Stimulated activated effector memory CD8-positive, alpha-beta T cell treated with anti-CD3 and anti-CD28 coated beads, Interleukin-12 subunit alpha, Interleukin-12 subunit beta, amount 100 ng/mL, for 72 hours (primary cell): ENCODE data around the gene SPTLC3.

Experiments used
- ATAC-seq: fragments of 150-1000 bp; cut with Tn5 transposase; 2 replicates; pipeline ENCODE4 v1.10.0; 2021
- DNase-seq, 2 donors: peaks; one replicate each; pipeline ENCODE4 v3.0.0; 2021 to 2022; ENCODE audit warnings: low spot score in 2 of 2
- H3K27ac Mint-ChIP-seq: one replicate; pipeline ENCODE4 v1.8.0; 2022; ENCODE audit warnings: mild to moderate bottlenecking, mixed read lengths
- H3K36me3 Mint-ChIP-seq: one replicate; pipeline ENCODE4 v1.8.0; 2022; ENCODE audit warnings: mild to moderate bottlenecking, mixed read lengths
- H3K4me1 Mint-ChIP-seq: one replicate; pipeline ENCODE4 v1.8.0; 2022; ENCODE audit warnings: mixed read lengths
- H3K4me3 Mint-ChIP-seq: one replicate; pipeline ENCODE4 v1.8.0; 2022; ENCODE audit warnings: mild to moderate bottlenecking, mixed read lengths
- H3K9me3 Mint-ChIP-seq: one replicate; pipeline ENCODE4 v1.8.0; 2022; ENCODE audit warnings: mixed read lengths

The SPTLC3 gene

GRCh38 chr20:13037727-13038126 lies 29.0 kb downstream of the SPTLC3 start:
- H3K27ac Mint-ChIP-seq = no peak overlapping the region
- peaks cover 7% of the 10 kb centered on the region for H3K9me3 Mint-ChIP-seq
- ATAC-seq (no peak), DNase-seq (no peak)
- H3K4me1 Mint-ChIP-seq = no peaks in the 10 kb centered on the region
- H3K36me3 Mint-ChIP-seq = no peaks in the 10 kb centered on the region
- no peak overlapping the region for H3K4me3 Mint-ChIP-seq

GRCh38 chr20:13041574-13042457 lies 33.0 kb downstream of the SPTLC3 start:
- DNase-seq (no peak), ATAC-seq (no peak)
- no peaks in the 10 kb centered on the region for H3K4me1 Mint-ChIP-seq
- H3K4me3 Mint-ChIP-seq = no peak overlapping the region
- H3K9me3 Mint-ChIP-seq = peaks cover 17% of the 10 kb centered on the region
- no peak overlapping the region for H3K27ac Mint-ChIP-seq
- H3K36me3 Mint-ChIP-seq = no peaks in the 10 kb centered on the region

- no peaks in the 10 kb centered on the region for H3K4me1 Mint-ChIP-seq
Observed at GRCh38 chr20:13042458-13042794, 33.7 kb downstream of the SPTLC3 start.

GRCh38 chr20:13046409-13046808 lies 37.6 kb downstream of the SPTLC3 start:
- Mint-ChIP-seq H3K4me1 (no peaks in the 10 kb centered on the region), H3K36me3 (no peaks in the 10 kb centered on the region), H3K9me3 (peaks cover 14% of the 10 kb centered on the region), H3K4me3 (no peak overlapping the region), H3K27ac (no peak overlapping the region)
- DNase-seq (no peak), ATAC-seq (no peak)

More at GRCh38 chr20:13042458-13042794, 33.7 kb downstream of the SPTLC3 start:
- H3K36me3 Mint-ChIP-seq = no peaks in the 10 kb centered on the region
- no peak for ATAC-seq
- H3K9me3 Mint-ChIP-seq = peaks cover 17% of the 10 kb centered on the region
- no peak overlapping the region for H3K27ac Mint-ChIP-seq
- DNase-seq = no peak
- H3K4me3 Mint-ChIP-seq = no peak overlapping the region

GRCh38 chr20:13054011-13054410 lies 45.2 kb downstream of the SPTLC3 start:
- ATAC-seq (no peak), DNase-seq (no peak)
- no peaks in the 10 kb centered on the region for H3K36me3 Mint-ChIP-seq
- H3K27ac Mint-ChIP-seq = no peak overlapping the region
- H3K4me3 Mint-ChIP-seq = no peak overlapping the region
- H3K4me1 Mint-ChIP-seq = no peaks in the 10 kb centered on the region
- H3K9me3 Mint-ChIP-seq = peaks cover 5% of the 10 kb centered on the region

GRCh38 chr20:13058666-13059389 lies 50.1 kb downstream of the SPTLC3 start:
- Mint-ChIP-seq H3K9me3 (peaks cover 9% of the 10 kb centered on the region), H3K27ac (no peak overlapping the region), H3K4me1 (no peaks in the 10 kb centered on the region), H3K36me3 (no peaks in the 10 kb centered on the region), H3K4me3 (no peak overlapping the region)
- ATAC-seq (no peak), DNase-seq (no peak)

GRCh38 chr20:13059398-13060136 lies 50.8 kb downstream of the SPTLC3 start:
- Mint-ChIP-seq H3K27ac (no peak overlapping the region), H3K36me3 (no peaks in the 10 kb centered on the region), H3K4me3 (no peak overlapping the region), H3K9me3 (peaks cover 9% of the 10 kb centered on the region), H3K4me1 (no peaks in the 10 kb centered on the region)
- DNase-seq = no peak
- ATAC-seq = no peak

GRCh38 chr20:13060327-13060726 lies 51.6 kb downstream of the SPTLC3 start:
- Mint-ChIP-seq H3K27ac (no peak overlapping the region), H3K9me3 (peaks cover 9% of the 10 kb centered on the region), H3K4me1 (no peaks in the 10 kb centered on the region), H3K36me3 (no peaks in the 10 kb centered on the region), H3K4me3 (no peak overlapping the region)
- no peak for ATAC-seq
- DNase-seq = no peak

GRCh38 chr20:13061381-13061780 lies 52.6 kb downstream of the SPTLC3 start:
- no peak overlapping the region for H3K27ac Mint-ChIP-seq
- no peak for ATAC-seq
- no peak overlapping the region for H3K4me3 Mint-ChIP-seq
- no peaks in the 10 kb centered on the region for H3K36me3 Mint-ChIP-seq
- DNase-seq = no peak
- H3K9me3 Mint-ChIP-seq = peaks cover 9% of the 10 kb centered on the region
- H3K4me1 Mint-ChIP-seq = no peaks in the 10 kb centered on the region

- no peaks in the 10 kb centered on the region for H3K4me1 Mint-ChIP-seq
- H3K27ac Mint-ChIP-seq = no peak overlapping the region
- ATAC-seq = no peak
Observed at GRCh38 chr20:13062789-13063188, 54.0 kb downstream of the SPTLC3 start.

GRCh38 chr20:13068336-13068735 lies 59.6 kb downstream of the SPTLC3 start:
- Mint-ChIP-seq H3K27ac (no peak overlapping the region), H3K9me3 (peaks cover 4% of the 10 kb centered on the region), H3K36me3 (no peaks in the 10 kb centered on the region), H3K4me1 (no peaks in the 10 kb centered on the region), H3K4me3 (no peak overlapping the region)
- DNase-seq (no peak), ATAC-seq (no peak)

More at GRCh38 chr20:13062789-13063188, 54.0 kb downstream of the SPTLC3 start:
- no peak for DNase-seq
- H3K36me3 Mint-ChIP-seq = no peaks in the 10 kb centered on the region
- peaks cover 13% of the 10 kb centered on the region for H3K9me3 Mint-ChIP-seq
- no peak overlapping the region for H3K4me3 Mint-ChIP-seq

- H3K4me1 Mint-ChIP-seq = no peaks in the 10 kb centered on the region
- no peak overlapping the region for H3K27ac Mint-ChIP-seq
- DNase-seq = no peak
- no peaks in the 10 kb centered on the region for H3K9me3 Mint-ChIP-seq
- ATAC-seq = no peak
- H3K4me3 Mint-ChIP-seq = no peak overlapping the region
- no peaks in the 10 kb centered on the region for H3K36me3 Mint-ChIP-seq
Observed at GRCh38 chr20:13081877-13082276, 73.1 kb downstream of the SPTLC3 start.

- Mint-ChIP-seq H3K9me3 (no peaks in the 10 kb centered on the region), H3K27ac (no peak overlapping the region), H3K4me1 (no peaks in the 10 kb centered on the region), H3K36me3 (no peaks in the 10 kb centered on the region), H3K4me3 (no peak overlapping the region)
- no peak for ATAC-seq
- DNase-seq = no peak
Observed at GRCh38 chr20:13082378-13082777, 73.6 kb downstream of the SPTLC3 start.

GRCh38 chr20:13085275-13085674 lies 76.5 kb downstream of the SPTLC3 start:
- Mint-ChIP-seq H3K9me3 (no peaks in the 10 kb centered on the region), H3K36me3 (no peaks in the 10 kb centered on the region), H3K4me1 (no peaks in the 10 kb centered on the region), H3K4me3 (no peak overlapping the region), H3K27ac (no peak overlapping the region)
- ATAC-seq (no peak), DNase-seq (no peak)

- DNase-seq = no peak
- Mint-ChIP-seq H3K4me1 (no peaks in the 10 kb centered on the region), H3K9me3 (peaks cover 3% of the 10 kb centered on the region), H3K36me3 (no peaks in the 10 kb centered on the region), H3K4me3 (no peak overlapping the region), H3K27ac (no peak overlapping the region)
- ATAC-seq = no peak
Observed at GRCh38 chr20:13089950-13090469, 81.2 kb downstream of the SPTLC3 start.
